ENCODE measurements around the gene NR6A1. TPM values are rescaled to one million over a fixed set of nuclear protein-coding genes. Genes with fewer than 3 reads are reported as not detected.

NR6A1 gene
- total RNA-seq, 1 donor from 2014 or later, result 63.8 TPM

DNA sequence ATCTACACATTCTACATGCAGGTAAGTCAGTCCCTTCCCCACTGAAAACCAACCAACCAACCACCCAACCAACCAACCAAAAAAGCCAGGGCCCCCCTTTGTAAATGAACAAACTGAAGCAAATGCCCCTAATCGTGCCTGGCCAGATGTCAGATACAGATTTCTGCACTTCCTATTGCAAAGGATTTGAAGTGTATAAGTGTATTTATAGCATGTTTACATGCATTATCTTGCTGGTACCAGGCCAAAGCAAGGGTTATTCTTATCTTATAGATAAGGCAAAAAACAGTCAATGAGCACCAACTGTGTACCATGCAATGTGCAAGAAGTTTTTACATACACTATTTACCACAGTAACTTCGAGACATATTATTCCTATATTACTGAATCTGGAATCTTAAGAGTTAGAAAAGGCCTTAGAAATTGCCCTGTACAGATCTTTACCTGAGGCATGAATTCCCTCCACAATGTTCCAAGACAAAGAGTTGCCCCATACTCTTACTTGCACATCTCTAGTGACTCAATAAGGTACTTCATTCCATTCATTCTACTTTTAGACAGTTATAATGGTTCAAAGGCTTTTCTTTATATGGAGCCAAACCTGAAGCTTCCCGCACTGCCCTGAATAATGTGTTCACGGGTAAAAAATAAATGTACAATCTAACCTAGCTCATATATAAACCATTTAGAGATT lies 212.2 kb downstream of the NR6A1 start:
- no peaks in the 10 kb centered on the region for H3K27me3 Mint-ChIP-seq (ENCODE audit: unreplicated experiment)
- H3K4me1 Mint-ChIP-seq (ENCODE audit: unreplicated experiment), result peaks cover 23% of the 10 kb centered on the region
- no peaks in the 10 kb centered on the region for H3K36me3 Mint-ChIP-seq (ENCODE audit: low read depth, unreplicated experiment)
- no peak overlapping the region for H3K27ac Mint-ChIP-seq (ENCODE audit: unreplicated experiment)
- H3K4me3 Mint-ChIP-seq (ENCODE audit: unreplicated experiment), result no peak overlapping the region
- no peaks in the 10 kb centered on the region for H3K9me3 Mint-ChIP-seq (ENCODE audit: unreplicated experiment)
- no peak for DNase-seq (ENCODE audit: low spot score)
- TF ChIP-seq, protein P1, sequence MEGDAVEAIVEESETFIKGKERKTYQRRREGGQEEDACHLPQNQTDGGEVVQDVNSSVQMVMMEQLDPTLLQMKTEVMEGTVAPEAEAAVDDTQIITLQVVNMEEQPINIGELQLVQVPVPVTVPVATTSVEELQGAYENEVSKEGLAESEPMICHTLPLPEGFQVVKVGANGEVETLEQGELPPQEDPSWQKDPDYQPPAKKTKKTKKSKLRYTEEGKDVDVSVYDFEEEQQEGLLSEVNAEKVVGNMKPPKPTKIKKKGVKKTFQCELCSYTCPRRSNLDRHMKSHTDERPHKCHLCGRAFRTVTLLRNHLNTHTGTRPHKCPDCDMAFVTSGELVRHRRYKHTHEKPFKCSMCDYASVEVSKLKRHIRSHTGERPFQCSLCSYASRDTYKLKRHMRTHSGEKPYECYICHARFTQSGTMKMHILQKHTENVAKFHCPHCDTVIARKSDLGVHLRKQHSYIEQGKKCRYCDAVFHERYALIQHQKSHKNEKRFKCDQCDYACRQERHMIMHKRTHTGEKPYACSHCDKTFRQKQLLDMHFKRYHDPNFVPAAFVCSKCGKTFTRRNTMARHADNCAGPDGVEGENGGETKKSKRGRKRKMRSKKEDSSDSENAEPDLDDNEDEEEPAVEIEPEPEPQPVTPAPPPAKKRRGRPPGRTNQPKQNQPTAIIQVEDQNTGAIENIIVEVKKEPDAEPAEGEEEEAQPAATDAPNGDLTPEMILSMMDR (IDR thresholded peaks at IDR 0.05; ENCODE audit: unreplicated experiment), result no peak

DNA sequence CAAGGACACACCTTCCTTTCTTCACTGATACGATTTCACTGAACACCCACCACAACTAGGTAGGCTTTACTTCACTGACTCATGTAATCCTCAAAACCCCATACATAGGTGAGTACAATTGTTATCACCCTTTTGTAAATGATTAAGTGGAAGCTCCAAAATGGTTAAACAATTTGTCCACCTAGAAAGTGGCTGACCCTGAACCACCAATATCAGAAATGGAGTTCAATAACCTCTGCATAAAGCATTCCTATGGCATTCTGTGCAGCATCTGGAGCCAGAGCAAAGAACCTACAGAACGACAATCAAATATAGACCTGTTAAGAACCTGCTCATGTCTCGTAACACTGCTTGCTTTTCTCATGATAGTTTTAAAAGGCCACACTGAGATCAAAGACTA lies 213.2 kb downstream of the NR6A1 start:
- no peaks in the 10 kb centered on the region for H3K36me3 Mint-ChIP-seq (ENCODE audit: low read depth, unreplicated experiment)
- TF ChIP-seq, protein P1 (IDR thresholded peaks at IDR 0.05; ENCODE audit: unreplicated experiment), result no peak
- DNase-seq (ENCODE audit: low spot score), result no peak
- no peaks in the 10 kb centered on the region for H3K9me3 Mint-ChIP-seq (ENCODE audit: unreplicated experiment)
- H3K27ac Mint-ChIP-seq (ENCODE audit: unreplicated experiment), result no peak overlapping the region
- peaks cover 23% of the 10 kb centered on the region for H3K4me1 Mint-ChIP-seq (ENCODE audit: unreplicated experiment)
- H3K27me3 Mint-ChIP-seq (ENCODE audit: unreplicated experiment), result no peaks in the 10 kb centered on the region
- no peak overlapping the region for H3K4me3 Mint-ChIP-seq (ENCODE audit: unreplicated experiment)

DNA sequence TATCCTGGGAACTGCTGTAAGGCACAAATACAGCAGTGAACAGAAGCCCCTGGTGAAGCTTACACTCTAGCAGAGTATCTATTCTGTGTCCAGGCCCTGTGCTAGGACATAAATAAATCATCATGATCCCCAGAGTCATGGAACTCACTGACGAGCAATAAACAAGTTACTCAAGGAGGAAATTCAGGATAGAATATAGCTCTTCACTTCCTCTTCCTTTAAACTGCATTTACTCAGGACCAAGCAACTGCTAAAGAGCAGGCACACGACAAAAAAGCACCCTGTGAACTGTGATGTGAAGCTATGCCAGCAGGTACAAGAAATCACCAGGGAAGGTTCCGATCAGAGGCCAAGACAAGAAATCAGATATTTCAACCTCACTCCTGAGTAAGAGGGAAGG lies 216.1 kb downstream of the NR6A1 start:
- H3K27me3 Mint-ChIP-seq (ENCODE audit: unreplicated experiment), result peaks cover 1% of the 10 kb centered on the region
- TF ChIP-seq, protein P1 (IDR thresholded peaks at IDR 0.05; ENCODE audit: unreplicated experiment), result no peak
- peaks cover 17% of the 10 kb centered on the region for H3K4me1 Mint-ChIP-seq (ENCODE audit: unreplicated experiment)
- H3K9me3 Mint-ChIP-seq (ENCODE audit: unreplicated experiment), result no peaks in the 10 kb centered on the region
- no peaks in the 10 kb centered on the region for H3K36me3 Mint-ChIP-seq (ENCODE audit: low read depth, unreplicated experiment)
- peak overlapping the region; percentile 6 for H3K27ac Mint-ChIP-seq (ENCODE audit: unreplicated experiment)
- no peak for DNase-seq (ENCODE audit: low spot score)
- H3K4me3 Mint-ChIP-seq (ENCODE audit: unreplicated experiment), result no peak overlapping the region

DNA sequence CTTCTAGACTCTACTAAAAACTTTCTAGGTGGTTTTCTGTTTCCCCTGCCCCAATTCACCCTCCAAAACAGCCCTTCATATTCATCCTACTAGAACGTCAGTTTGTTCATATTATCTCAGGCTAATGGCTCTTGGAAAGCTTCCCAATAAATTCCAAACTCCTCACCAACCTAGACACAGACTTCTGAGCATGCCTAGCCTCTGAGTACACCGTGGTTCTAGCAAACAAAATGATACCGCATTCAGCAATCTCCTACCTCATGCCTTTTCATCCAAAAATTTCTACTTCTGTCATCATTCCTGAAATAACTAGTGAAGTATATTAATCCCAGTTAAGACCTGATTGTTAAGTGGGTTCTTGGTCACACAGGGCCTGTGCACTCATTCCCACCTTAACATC lies 217.4 kb downstream of the NR6A1 start:
- Mint-ChIP-seq H3K9me3 (ENCODE audit: unreplicated experiment) (no peaks in the 10 kb centered on the region), H3K4me1 (ENCODE audit: unreplicated experiment) (peaks cover 24% of the 10 kb centered on the region), H3K4me3 (ENCODE audit: unreplicated experiment) (no peak overlapping the region), H3K27ac (ENCODE audit: unreplicated experiment) (no peak overlapping the region), H3K36me3 (ENCODE audit: low read depth, unreplicated experiment) (no peaks in the 10 kb centered on the region), H3K27me3 (ENCODE audit: unreplicated experiment) (peaks cover 1% of the 10 kb centered on the region)
- TF ChIP-seq, protein P1 (IDR thresholded peaks at IDR 0.05; ENCODE audit: unreplicated experiment), result no peak
- no peak for DNase-seq (ENCODE audit: low spot score)

DNA sequence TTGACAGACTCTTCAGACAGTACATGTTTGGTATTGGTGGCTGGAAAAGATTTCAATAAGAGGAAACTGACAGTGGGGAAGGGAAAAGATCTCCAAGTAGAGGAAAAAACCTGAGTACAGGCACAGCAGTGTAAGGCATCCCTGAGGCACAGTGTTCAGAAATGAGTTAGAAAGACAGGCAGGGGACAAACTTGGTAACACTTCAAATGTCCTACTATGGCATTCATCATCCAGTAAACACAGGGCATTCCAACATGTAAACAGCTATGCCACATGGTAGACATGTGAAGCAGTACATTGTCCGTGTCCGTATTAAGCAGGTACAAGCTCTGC lies 218.9 kb downstream of the NR6A1 start:
- Mint-ChIP-seq H3K9me3 (ENCODE audit: unreplicated experiment) (no peaks in the 10 kb centered on the region), H3K27ac (ENCODE audit: unreplicated experiment) (no peak overlapping the region), H3K36me3 (ENCODE audit: low read depth, unreplicated experiment) (no peaks in the 10 kb centered on the region), H3K4me1 (ENCODE audit: unreplicated experiment) (peaks cover 23% of the 10 kb centered on the region), H3K4me3 (ENCODE audit: unreplicated experiment) (no peak overlapping the region), H3K27me3 (ENCODE audit: unreplicated experiment) (peaks cover 1% of the 10 kb centered on the region)
- no peak for DNase-seq (ENCODE audit: low spot score)
- TF ChIP-seq, protein P1 (IDR thresholded peaks at IDR 0.05; ENCODE audit: unreplicated experiment), result no peak

All from endothelial cell (in vitro differentiated cells).